Erythroblast (primary cell): Measurements from ENCODE around the gene RGMA.

Source experiments
- GATA1 ChIP-seq: IDR thresholded peaks from 2 replicates; pipeline ENCODE4 v1.6.1; 2011; ENCODE audit warnings: low read depth, mild to moderate bottlenecking, control low read depth, low read length, moderate library complexity
- POLR2A ChIP-seq: IDR thresholded peaks from 2 replicates; pipeline ENCODE4 v1.6.1; 2011; ENCODE audit warnings: mild to moderate bottlenecking, low read length

GRCh38 chr15:93052090-93052879 is 36.7 kb downstream of the RGMA start:
- TF ChIP-seq POLR2A (no peak), GATA1 (no peak)
